HG02678 (cell line): ENCODE data around the gene MARCHF9.

Source experiments
- ATAC-seq: cut with Tn5 transposase; IDR thresholded peaks from one replicate; pipeline ENCODE4 v1.9.1; 2021; ENCODE audit warnings: mild to moderate bottlenecking, moderate library complexity; ENCODE audit not compliant: unreplicated experiment

The MARCHF9 gene

DNA sequence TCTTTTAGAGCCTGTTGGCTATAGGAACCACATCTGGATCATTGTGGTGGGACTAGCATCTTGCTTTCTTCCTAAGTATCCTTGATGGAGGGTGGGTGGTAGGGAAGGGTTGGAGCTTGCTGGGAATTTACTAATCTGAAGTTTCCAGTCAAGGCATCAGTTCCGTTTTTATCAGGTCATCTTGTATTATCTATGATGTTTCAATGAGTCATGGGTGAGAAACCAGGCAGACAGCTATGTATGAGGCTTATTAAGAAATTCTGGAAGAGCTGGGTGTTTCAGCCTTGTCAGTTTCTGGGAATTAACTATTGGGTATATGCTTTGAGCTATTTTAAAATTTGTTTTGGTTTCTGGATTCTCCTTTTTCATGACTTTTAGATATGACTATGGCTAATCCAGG is 39.0 kb downstream of the MARCHF9 start:
- no peak for ATAC-seq

DNA sequence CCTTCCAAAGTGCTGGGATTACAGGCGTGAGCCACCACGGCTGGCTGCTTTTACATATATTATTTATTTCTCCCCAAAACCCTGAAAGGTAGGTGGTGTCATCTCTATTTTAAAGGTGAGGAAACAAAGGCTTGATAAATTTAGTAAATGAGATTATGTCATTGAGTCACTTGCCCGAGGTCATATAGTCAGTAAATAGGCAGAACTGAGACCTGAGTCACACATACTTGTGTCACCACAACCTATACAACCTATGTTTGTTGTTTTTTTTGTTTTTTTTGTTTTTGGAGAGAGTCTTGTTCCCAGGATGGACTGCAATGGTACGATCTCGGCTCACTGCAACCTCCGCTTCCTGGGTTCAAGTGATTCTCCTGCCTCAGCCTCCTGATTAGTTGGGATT is 40.5 kb downstream of the MARCHF9 start:
- ATAC-seq = no peak

DNA sequence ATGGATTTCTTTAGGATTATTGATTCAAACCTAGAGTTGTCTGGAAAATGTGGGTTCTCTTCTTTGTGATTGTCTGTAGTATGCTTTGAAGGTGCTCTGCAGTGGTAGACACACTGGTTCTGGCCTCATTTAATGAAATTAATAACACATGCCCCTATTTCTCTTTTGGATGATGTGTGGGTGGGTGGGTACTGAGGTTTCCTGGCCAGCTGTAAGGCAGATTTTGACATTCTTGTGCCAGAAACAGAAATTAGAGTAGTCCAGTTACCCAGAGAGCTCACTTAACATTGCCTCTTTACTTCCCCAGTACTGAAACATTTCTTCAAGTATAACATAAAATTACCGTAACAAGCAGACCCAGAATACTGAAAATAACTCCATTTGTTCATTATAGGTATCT is 42.1 kb downstream of the MARCHF9 start:
- ATAC-seq = no peak

DNA sequence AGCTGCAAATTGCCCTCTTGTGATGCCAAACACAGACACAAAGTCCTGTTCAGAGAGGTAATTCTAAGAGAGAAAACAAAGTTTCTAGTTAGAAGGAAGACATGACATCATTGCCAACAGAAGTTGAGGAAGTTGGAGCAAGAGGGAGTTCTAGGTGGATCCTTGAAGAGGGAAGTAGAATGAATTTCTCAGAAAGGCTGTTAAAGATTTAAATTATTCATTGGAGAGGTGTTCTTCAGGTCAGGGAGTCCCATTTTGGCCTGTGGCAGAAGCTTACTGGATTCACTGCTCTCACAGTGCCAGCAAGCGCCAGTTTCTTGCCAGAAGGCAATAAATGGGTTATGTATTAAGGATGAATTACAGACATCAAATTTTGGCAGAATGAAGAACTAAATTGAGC is 43.0 kb downstream of the MARCHF9 start:
- no peak for ATAC-seq

GRCh38 chr12:57800965-57801364 is 46.1 kb downstream of the MARCHF9 start:
- no peak for ATAC-seq

- no peak for ATAC-seq
These were observed 47.7 kb downstream of the MARCHF9 start for GRCh38 chr12:57802607-57803006.

DNA sequence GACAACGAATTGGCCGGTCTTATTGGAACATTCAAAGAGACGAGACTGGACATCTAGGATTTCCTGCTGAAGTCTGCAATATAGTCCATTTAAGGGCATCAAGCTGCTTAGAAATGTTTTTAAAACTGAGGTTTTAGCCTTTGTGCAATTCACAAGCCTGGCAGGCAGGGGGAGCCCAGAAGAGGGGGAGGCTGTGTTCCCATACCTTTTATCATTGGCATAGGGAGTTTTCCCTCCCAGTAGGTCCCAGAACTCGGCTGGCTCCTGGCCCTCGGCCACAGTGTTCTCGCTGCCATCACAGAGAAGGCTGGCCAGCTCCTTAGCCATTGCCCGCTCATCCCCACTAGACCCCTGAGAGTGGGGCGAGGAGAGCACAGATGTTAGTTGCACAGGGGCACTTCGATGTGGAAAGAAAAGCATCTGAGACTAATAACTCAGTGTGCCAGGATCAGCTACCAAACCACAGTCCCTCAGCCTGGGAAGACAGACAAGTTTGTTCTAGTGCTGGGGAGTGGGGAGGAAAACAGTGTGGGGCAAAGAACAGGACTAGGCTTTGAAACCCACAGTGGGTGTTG is 48.5 kb downstream of the MARCHF9 start:
- ATAC-seq = no peak

DNA sequence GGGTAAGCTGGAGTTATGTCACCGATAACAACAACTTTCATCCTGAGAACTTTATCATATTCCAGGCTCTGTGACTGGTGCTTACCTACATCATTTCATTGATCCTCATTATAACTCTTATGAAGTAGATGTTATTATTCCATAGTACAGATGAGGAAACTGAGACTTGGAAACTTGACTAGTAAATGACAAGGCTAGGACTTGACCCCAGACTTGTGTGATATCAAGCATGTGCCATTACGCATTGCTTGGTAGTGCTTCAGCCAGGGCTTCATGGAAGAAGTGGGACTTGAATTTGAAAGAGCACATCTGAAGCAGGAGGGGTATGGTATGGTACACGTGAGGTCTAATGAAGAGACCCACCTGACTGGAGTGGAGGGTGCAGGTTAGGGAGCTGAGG is 51.8 kb downstream of the MARCHF9 start:
- ATAC-seq = no peak

GRCh38 chr12:57807285-57807684 is 52.4 kb downstream of the MARCHF9 start:
- no peak for ATAC-seq

DNA sequence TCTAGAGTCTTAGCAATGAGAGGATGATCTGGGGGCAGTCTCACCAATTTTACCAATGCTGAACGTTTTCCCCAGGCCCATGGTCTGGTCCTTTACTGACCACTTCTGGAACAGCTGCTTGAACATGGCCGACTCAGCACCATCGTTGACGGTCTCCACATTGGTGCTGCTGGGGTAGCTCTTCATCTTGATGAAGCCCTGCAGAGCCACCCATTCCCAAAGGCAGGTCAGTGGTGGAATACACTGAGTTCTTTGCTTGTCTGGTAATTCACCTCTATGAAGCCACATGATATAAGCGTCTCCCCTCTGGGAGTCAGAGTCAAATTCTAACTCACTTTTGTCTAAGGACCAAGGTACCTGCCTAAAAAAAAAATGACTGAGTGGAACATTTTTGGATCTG is 53.4 kb downstream of the MARCHF9 start:
- no peak for ATAC-seq

- no peak for ATAC-seq
These were observed 54.5 kb downstream of the MARCHF9 start for GRCh38 chr12:57809425-57809824.
